ENCODE data around the gene GBF1.

GBF1 gene

GRCh38 chr10:102396730-102397151 lies 151.4 kb downstream of the GBF1 start:
- DNase-seq = no peak

GRCh38 chr10:102397222-102398171 lies 152.2 kb downstream of the GBF1 start:
- no peak for DNase-seq

- DNase-seq = no peak
Measured at GRCh38 chr10:102398172-102399020, 153.1 kb downstream of the GBF1 start.

DNA sequence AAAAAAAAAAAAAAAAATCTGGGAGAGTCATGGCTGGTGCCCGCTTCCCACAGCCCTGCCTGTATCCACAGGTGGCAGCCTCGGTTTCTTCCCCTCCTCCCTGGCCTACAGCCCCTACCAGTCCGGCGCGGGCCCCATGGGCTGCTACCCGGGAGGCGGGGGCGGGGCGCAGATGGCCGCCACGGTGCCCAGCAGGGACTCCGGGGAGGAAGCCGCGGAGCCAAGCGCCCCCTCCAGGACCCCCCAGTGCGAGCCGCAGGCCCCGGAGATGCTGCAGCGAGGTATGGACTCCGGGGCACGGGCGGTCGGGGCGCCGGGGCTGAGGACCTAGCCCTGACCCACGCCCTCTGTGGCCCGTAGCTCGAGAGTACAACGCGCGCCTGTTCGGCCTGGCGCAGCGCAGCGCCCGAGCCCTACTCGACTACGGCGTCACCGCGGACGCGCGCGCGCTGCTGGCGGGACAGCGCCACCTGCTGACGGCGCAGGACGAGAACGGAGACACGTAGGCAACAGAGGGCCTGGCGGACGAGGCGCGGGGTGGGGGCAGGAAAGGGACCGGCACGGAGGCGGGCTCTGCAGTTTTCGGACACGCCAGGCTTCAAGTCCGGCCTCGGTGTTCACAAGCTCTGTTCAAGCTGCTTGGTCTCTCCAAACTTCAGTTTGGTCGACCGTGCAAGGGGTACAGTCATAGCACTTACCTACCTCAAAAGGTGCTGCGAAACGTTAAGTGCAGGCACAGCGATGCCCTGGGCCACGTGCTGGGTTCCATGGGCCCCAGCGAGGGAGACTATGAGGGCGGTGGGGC lies 154.1 kb downstream of the GBF1 start:
- peak; percentile 88 to 90 for DNase-seq

DNA sequence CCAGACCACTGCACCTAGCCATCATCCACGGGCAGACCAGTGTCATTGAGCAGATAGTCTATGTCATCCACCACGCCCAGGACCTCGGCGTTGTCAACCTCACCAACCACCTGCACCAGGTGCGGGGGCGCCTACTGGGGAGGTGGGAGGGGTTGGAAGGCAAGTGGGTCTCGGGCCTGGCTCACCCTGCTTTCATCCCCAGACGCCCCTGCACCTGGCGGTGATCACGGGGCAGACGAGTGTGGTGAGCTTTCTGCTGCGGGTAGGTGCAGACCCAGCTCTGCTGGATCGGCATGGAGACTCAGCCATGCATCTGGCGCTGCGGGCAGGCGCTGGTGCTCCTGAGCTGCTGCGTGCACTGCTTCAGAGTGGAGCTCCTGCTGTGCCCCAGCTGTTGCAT lies 154.7 kb downstream of the GBF1 start:
- DNase-seq = no peak

- DNase-seq = no peak
Measured at GRCh38 chr10:102400598-102401341, 155.4 kb downstream of the GBF1 start.

DNA sequence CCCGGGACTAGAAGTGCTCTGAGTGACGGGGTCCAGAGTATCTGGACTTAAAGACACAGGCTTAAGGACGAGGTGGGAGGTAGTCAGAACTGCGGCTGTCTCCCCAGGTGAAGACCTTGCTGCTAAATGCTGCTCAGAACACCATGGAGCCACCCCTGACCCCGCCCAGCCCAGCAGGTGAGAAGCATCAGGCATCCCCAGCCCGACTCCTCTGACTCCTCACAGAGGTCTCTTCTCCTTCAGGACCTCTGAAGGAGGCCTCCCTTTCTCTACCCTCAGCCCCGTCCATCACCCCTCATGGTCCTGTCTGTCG lies 156.0 kb downstream of the GBF1 start:
- no peak for DNase-seq

GRCh38 chr10:102401735-102402511 lies 156.6 kb downstream of the GBF1 start:
- no peak for DNase-seq

DNA sequence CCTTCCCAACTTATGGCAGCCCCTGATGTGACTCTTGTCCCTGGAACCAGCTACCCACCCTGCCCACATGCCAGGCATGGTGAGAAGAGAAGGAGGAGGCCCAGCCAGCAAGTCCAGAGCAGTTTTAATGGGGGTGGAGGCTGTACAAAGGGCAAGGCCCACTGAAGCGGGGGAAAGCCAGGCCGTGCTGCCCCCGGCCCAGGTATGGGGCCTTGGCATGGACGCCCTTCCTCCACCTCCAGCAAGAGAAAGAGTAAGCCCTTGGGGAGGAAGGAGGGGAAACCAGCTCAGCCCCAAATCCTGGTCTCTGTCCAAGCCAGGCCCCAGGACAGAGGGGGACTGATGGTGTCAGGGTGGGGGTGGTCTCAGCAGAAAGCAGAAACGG lies 157.2 kb downstream of the GBF1 start:
- no peak for DNase-seq

DNA sequence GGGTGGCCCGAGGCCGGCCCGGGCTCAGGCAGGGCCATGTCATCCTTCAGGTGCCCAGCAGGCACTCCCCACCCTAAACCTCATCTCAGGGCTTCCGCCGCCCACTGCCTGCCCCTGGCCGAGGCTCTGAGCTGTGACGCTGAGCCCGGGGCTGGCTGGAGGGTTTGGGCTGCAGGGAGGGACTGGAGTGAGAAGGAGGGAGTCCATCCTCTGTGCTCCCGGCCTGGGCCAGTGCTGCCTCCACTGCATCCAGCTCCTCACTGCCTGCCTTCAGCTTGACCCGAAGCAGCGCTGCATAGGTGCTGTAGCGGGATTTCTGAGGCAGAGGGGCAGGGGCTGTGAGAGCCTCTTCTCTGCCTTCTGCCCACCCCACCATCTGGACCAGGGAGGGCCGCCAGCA lies 157.8 kb downstream of the GBF1 start:
- no peak for DNase-seq

DNA sequence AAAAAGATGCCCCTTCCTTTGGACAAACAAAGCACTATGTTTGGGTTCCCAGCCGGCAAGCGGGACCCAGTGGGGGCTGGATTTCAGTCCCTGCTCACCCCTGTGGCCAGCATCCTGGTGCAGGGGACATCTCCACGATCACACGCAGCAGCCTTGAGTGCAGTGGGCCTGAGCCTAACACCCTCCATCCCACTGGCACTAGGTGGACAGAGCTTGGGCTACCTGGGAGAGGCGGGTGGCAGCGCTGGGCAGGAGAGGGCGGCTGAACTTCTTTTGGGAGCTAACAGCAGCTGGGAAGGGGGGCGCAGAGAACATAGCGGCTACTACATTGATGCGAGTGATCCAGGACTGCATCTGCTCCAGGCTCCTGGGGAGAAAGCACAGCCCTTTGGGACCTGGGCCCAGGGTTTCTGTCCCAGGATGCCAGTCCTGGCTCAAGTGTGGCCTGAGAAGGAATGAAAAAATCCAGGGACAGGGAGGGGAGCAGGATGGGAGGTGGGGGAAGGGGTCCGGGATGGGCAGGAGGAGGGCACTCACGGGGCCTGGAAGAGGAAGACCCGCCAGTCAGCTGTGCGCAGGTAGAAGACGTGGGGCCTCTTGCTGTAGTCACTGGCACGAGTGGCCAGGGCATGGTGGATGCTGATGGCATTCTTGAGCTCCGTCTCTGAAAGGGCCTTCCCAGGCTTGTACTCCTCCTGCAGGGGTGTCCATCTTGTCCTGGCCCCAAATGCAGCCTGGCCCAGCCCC lies 159.2 kb downstream of the GBF1 start:
- DNase-seq = no peak

GRCh38 chr10:102405108-102405571 lies 159.8 kb downstream of the GBF1 start:
- no peak for DNase-seq

- DNase-seq = no peak
Measured at GRCh38 chr10:102405632-102406031, 160.3 kb downstream of the GBF1 start.

- DNase-seq = no peak
Measured at GRCh38 chr10:102406815-102407214, 161.5 kb downstream of the GBF1 start.

GRCh38 chr10:102407425-102408130 lies 162.2 kb downstream of the GBF1 start:
- no peak for DNase-seq

- DNase-seq = no peak
Measured at GRCh38 chr10:102408131-102408727, 162.9 kb downstream of the GBF1 start.

- DNase-seq = peak; percentile 84 to 87
Measured at GRCh38 chr10:102408728-102409603, 163.6 kb downstream of the GBF1 start.

All from activated CD4-positive, alpha-beta T cell treated with anti-CD3 and anti-CD28 coated beads, Interleukin-2, amount 50 U/mL, for 48 hours (primary cell).